Thoracic aorta (tissue), 2 donors: ENCODE results near the gene TM9SF1. TPM values are rescaled to one million over a fixed set of nuclear protein-coding genes. Genes with fewer than 3 reads are reported as not detected.

Source experiments
- ATAC-seq: fragments of 150-250 bp; one replicate; pipeline ENCODE4 v1.8.0; 2017; ENCODE audit warnings: low read depth; ENCODE audit not compliant: insufficient number of reproducible peaks, low FRiP score
- DNase-seq: peaks from one replicate; pipeline ENCODE4 v3.0.0-alpha.2; 2020; ENCODE audit warnings: low spot score
- H3K27ac ChIP-seq, 2 donors: fragments of 200-600 bp; sonication (generic); 1 replicate in 1 of 2; 2 replicates in 1 of 2; pipeline ENCODE4 v1.5.1; 2016; ENCODE audit warnings: mild to moderate bottlenecking in 2 of 2, moderate library complexity in 2 of 2
- H3K27me3 ChIP-seq: fragments of 200-600 bp; sonication (generic); replicated peaks from 2 replicates; pipeline ENCODE4 v1.6.0; 2016; ENCODE audit warnings: mild to moderate bottlenecking; ENCODE audit not compliant: insufficient read depth
- H3K36me3 ChIP-seq: fragments of 200-600 bp; sonication (generic); one replicate; pipeline ENCODE4 v1.5.1; 2016
- H3K4me1 ChIP-seq, 2 donors: fragments of 200-600 bp; sonication (generic); 1 replicate in 1 of 2; 2 replicates in 1 of 2; pipeline versions ENCODE4 v1.5.1 to v1.6.0; 2016; ENCODE audit warnings: low read depth in 2 of 2, mild to moderate bottlenecking in 1 of 2; ENCODE audit not compliant: control insufficient read depth in 1 of 2
- H3K4me3 ChIP-seq: fragments of 200-600 bp; sonication (generic); 2 replicates; pipeline ENCODE4 v1.5.1; 2016; ENCODE audit warnings: mild to moderate bottlenecking
- H3K9me3 ChIP-seq: fragments of 200-600 bp; sonication (generic); 2 replicates; pipeline ENCODE4 v1.5.1; 2016
- total RNA-seq, 2 donors: library from RNA; depleted of rRNA; stranded (reverse); fragments of >200 nt; gene quantifications; one replicate each; pipeline versions ENCODE4 v1.1.0 to v1.2.3, GENCODE V29; 2016
- TF ChIP-seq, protein P1 (sequence below): fragments of 200-600 bp; sonication (generic); IDR thresholded peaks from one replicate; pipeline ENCODE4 v1.5.1; 2019; ENCODE audit warnings: antibody characterized with exemption

Gene TM9SF1
- total RNA-seq, 2 donors from 2014 or later = 51.8 to 81.9 TPM

GRCh38 chr14:24197056-24197450 lies 1.8 kb upstream of the TM9SF1 start:
- no peak overlapping the region for H3K4me3 ChIP-seq
- DNase-seq (no peak), ATAC-seq (no peak)
- H3K36me3 ChIP-seq = peaks cover 14% of the 10 kb centered on the region
- TF ChIP-seq, protein P1, sequence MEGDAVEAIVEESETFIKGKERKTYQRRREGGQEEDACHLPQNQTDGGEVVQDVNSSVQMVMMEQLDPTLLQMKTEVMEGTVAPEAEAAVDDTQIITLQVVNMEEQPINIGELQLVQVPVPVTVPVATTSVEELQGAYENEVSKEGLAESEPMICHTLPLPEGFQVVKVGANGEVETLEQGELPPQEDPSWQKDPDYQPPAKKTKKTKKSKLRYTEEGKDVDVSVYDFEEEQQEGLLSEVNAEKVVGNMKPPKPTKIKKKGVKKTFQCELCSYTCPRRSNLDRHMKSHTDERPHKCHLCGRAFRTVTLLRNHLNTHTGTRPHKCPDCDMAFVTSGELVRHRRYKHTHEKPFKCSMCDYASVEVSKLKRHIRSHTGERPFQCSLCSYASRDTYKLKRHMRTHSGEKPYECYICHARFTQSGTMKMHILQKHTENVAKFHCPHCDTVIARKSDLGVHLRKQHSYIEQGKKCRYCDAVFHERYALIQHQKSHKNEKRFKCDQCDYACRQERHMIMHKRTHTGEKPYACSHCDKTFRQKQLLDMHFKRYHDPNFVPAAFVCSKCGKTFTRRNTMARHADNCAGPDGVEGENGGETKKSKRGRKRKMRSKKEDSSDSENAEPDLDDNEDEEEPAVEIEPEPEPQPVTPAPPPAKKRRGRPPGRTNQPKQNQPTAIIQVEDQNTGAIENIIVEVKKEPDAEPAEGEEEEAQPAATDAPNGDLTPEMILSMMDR = no peak
- peaks cover 11 to 27% of the 10 kb centered on the region in 2 donors for H3K4me1 ChIP-seq
- no peak overlapping the region for H3K27ac ChIP-seq
- H3K27me3 ChIP-seq = no peaks in the 10 kb centered on the region
- no peaks in the 10 kb centered on the region for H3K9me3 ChIP-seq

DNA sequence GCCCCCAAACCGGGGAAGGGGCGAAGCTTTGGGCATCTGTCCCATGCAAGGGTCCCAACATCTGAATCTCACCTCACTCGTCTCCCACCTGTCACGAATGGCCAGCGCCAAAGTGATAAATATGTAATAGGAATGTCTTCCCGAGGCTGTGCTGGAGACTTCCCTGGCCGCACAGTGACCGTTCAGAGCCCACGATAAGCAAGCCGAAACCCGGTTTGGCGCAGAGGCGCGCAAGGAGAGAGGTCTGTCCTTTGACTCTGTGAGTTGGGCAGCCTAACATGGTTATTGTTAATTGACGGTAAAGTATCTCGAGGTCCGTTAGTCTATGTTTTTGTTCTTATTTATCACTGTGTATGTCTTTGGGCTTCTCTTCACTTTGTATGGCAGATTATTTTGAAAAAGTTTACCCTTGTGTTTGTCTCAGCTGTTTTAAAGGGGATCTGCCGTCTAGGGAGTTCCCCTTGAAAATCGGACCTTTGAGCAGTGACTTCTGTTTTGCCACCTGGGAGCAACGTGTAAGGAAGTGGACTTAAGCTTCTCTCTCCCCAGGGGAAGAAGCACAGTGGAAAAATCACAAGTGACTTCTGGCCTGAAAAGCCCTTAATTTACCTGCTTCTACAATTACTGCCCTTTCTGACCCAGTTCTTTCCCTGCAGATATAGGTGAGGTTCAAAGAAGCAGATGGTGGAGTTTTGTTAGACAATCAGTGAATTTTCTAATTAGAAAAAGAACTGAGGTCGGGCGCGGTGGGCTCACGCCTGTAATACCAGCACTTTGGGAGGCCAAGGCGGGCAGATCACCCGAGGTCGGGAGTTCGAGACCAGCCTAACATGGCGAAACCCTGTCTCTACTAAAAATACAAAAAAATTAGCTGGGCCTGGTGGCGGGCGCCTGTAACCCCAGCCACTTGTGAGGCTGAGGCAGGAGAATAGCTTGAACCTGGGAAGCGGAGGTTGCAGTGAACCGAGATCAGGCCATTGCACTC lies 1.1 kb upstream of the TM9SF1 start:
- no peak for DNase-seq
- H3K4me1 ChIP-seq = peaks cover 11 to 27% of the 10 kb centered on the region in 2 donors

DNA sequence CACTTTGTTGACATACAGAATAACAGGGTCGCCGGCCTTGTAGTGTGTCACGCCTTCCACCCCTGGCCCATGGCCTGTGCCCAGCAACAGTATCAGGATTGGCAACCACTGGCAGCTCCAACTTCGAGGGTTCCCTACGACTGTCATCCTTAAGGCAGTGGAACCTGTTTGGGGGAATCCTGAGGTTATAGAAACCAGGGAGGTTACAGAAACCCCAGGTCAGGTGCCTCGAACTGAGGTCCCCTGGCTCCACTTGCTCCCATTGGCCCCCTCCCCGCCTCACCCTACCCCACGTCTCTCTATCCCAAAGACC lies 412 bp downstream of the TM9SF1 start:
- Histone ChIP-seq H3K4me1 (peaks cover 11 to 27% of the 10 kb centered on the region in 2 donors), H3K27me3 (no peaks in the 10 kb centered on the region), H3K9me3 (no peaks in the 10 kb centered on the region), H3K4me3 (peak overlapping the region; percentile 88), H3K36me3 (peaks cover 11% of the 10 kb centered on the region), H3K27ac (peak overlapping the region; percentile 91 to 93)
- DNase-seq (no peak), ATAC-seq (no peak)
- TF ChIP-seq, protein P1 = no peak

More for the DNA sequence above, 1.1 kb upstream of the TM9SF1 start:
- H3K4me3 ChIP-seq = peak overlapping the region; percentile 88
- no peak for ATAC-seq
- peaks cover 16% of the 10 kb centered on the region for H3K36me3 ChIP-seq
- peak overlapping the region; percentile 91 to 93 for H3K27ac ChIP-seq
- no peaks in the 10 kb centered on the region for H3K9me3 ChIP-seq
- TF ChIP-seq, protein P1 = no peak
- no peaks in the 10 kb centered on the region for H3K27me3 ChIP-seq

DNA sequence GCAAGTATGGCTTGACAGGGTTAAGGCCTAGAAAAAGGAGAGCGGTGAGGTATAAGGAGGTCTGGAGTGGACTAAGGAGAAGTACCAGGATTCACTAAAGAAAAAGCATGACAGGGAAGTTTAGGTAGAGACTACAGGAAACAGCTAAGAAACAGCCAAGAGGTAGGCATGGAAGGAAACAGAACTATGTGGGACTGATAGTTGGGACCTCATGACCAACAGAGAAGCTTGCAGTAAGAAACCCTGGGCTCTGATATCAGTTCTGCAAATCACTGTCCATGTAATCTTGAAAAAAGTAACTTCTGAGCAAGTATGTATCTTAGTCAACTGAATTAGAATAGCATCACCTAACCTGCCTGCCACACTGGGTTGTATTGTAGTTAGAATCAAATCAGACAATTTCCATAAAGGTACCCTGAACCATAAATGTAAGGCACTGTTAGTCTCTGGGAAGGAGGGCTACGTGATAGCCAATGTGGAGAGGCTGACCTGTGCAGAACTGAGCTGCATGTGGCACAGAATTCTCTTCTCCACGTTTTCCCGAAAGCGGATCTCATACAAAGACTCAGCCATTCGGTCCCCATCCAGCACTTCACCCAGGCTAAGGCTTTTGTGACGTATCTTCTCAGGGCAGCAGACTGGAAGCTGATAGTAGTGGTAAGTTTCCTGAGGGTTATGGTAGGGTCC lies 912 bp downstream of the TM9SF1 start:
- TF ChIP-seq, protein P1 = no peak
- Histone ChIP-seq H3K27me3 (no peaks in the 10 kb centered on the region), H3K27ac (peak overlapping the region; percentile 91 to 93), H3K4me3 (peak overlapping the region; percentile 88), H3K36me3 (peaks cover 10% of the 10 kb centered on the region), H3K9me3 (no peaks in the 10 kb centered on the region), H3K4me1 (peaks cover 11 to 27% of the 10 kb centered on the region in 2 donors)
- no peak for ATAC-seq
- DNase-seq = no peak

DNA sequence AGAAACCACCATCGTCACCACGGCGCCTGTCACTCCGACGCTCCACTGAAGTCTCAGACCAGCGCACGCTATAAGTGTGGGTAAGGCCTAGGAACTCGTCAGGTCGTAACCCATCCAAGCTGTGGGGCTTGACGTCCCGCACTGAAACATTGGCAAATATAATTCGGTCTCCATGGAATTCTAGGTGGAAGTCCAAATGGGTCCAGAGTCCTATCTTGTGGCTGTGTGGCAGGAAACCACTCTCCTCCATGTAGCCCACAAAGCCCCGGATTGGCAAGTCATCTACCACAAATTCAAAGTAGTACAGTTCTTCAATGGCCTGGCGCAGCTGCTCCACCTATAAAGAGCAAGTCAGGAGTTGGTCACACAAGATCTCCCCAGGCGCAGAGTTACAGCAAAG lies 2.3 kb downstream of the TM9SF1 start:
- peaks cover 14 to 31% of the 10 kb centered on the region in 2 donors for H3K4me1 ChIP-seq

More for the DNA sequence above, 2.3 kb downstream of the TM9SF1 start:
- Histone ChIP-seq H3K4me3 (no peak overlapping the region), H3K9me3 (no peaks in the 10 kb centered on the region), H3K36me3 (peaks cover 10% of the 10 kb centered on the region), H3K27me3 (no peaks in the 10 kb centered on the region), H3K27ac (no peak overlapping the region)
- no peak for DNase-seq
- ATAC-seq = no peak
- TF ChIP-seq, protein P1 = no peak
